Measurements from ENCODE around the gene TRIM4. TPM values are rescaled to one million over a fixed set of nuclear protein-coding genes. Genes with fewer than 3 reads are reported as not detected.

TRIM4 gene
- total and polyA plus RNA-seq, 2 donors (not counting 3 experiments of a cell fraction or from before 2014, with no cell fraction given) = 13.0 to 22.1 TPM

DNA sequence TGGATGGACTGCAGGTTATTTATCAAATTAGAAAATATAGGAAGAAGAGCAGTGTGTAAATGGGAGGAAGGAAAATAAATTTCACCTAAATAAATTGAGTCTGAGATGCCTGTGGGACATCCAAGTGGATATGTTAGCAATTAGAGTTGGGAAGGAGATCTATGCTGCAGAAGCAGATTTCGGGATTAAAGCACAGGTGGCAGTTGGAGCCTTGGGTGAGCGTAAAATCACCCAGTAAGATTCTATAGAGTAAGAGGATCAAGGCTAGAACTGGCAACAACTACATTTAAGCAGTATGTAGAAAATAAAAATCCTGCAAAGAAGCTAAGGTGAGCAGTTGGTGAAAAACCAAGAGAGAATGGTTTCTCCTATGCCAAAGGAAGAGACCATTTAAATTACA, 8.4 kb downstream of the TRIM4 start:
- Histone ChIP-seq H4K20me1 (replicated peaks; ENCODE audit: control insufficient read depth, extremely low read depth, insufficient read depth, low read length) (peaks cover 3% of the 10 kb centered on the region), H3K4me3 (replicated peaks in 1 of 3; ENCODE audit: insufficient read depth in 1 of 3, low read depth in 1 of 3, low read length in 3 of 3) (no peak overlapping the region), H3K4me2 (ENCODE audit: insufficient read depth, low read length) (no peak overlapping the region), H3K36me3 (ENCODE audit: control insufficient read depth in 2 of 2, extremely low read depth in 1 of 2, insufficient read depth in 2 of 2, low read length in 2 of 2) (peaks cover 15 to 16% of the 10 kb centered on the region in 2 experiments), H3K9me1 (replicated peaks; ENCODE audit: control insufficient read depth, extremely low read depth, insufficient read depth, low read length) (no peaks in the 10 kb centered on the region), H2AFZ (ENCODE audit: low read depth, low read length) (no peak overlapping the region), H3K27ac (ENCODE audit: insufficient read depth, low read depth, low read length) (no peak overlapping the region), H3K27me3 (ENCODE audit: control insufficient read depth in 2 of 2, insufficient read depth in 2 of 2, low read length in 2 of 2) (no peaks in the 10 kb centered on the region), H3K9ac (replicated peaks; ENCODE audit: extremely low read depth, insufficient read depth, low read length) (no peak overlapping the region), H3K4me1 (ENCODE audit: control insufficient read depth, extremely low read depth, insufficient read depth, low read length) (no peaks in the 10 kb centered on the region), H3K9me3 (replicated peaks; ENCODE audit: control insufficient read depth, insufficient read depth, low read length) (no peaks in the 10 kb centered on the region), H3K79me2 (ENCODE audit: control insufficient read depth, insufficient read depth, low read length) (peaks cover 36% of the 10 kb centered on the region)
- ChIA-PET CTCF (interaction anchor here (1.3 kb wide), 1 partner anchor 12 kb away, joined by 3 read pairs; no protein-coding TSS in a partner anchor), POLR2A (no interaction called here)
- BruUV-seq (replicated peaks) = no TSS peak
- intact Hi-C loops (cut with micrococcal nuclease) = loop anchor here (10.0 kb wide), 1 partner anchor 174 kb away; the partner anchor contains the start of genes COPS6 and ZNF3
- TF ChIP-seq, protein P1, sequence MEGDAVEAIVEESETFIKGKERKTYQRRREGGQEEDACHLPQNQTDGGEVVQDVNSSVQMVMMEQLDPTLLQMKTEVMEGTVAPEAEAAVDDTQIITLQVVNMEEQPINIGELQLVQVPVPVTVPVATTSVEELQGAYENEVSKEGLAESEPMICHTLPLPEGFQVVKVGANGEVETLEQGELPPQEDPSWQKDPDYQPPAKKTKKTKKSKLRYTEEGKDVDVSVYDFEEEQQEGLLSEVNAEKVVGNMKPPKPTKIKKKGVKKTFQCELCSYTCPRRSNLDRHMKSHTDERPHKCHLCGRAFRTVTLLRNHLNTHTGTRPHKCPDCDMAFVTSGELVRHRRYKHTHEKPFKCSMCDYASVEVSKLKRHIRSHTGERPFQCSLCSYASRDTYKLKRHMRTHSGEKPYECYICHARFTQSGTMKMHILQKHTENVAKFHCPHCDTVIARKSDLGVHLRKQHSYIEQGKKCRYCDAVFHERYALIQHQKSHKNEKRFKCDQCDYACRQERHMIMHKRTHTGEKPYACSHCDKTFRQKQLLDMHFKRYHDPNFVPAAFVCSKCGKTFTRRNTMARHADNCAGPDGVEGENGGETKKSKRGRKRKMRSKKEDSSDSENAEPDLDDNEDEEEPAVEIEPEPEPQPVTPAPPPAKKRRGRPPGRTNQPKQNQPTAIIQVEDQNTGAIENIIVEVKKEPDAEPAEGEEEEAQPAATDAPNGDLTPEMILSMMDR (IDR thresholded peaks at IDR 0.05; ENCODE audit: extremely low read depth in 1 of 2, insufficient read depth in 1 of 2, low read depth in 1 of 2, low read length in 2 of 2) = no peak
- no peak for TF ChIP-seq MYC (IDR thresholded peaks at IDR 0.05; ENCODE audit: low read depth, low read length)
- TF ChIP-seq POLR2A (IDR thresholded peaks at IDR 0.05; ENCODE audit: low read depth, low read length) = no peak
- FAIRE-seq = no peak
- dilution Hi-C loops (cut with MboI; ENCODE audit: extremely low pct_ligation_motif_present, low sequenced_read_pairs) = no loop called here
- DNase-seq (ENCODE audit: low read depth, low spot score) = no peak

DNA sequence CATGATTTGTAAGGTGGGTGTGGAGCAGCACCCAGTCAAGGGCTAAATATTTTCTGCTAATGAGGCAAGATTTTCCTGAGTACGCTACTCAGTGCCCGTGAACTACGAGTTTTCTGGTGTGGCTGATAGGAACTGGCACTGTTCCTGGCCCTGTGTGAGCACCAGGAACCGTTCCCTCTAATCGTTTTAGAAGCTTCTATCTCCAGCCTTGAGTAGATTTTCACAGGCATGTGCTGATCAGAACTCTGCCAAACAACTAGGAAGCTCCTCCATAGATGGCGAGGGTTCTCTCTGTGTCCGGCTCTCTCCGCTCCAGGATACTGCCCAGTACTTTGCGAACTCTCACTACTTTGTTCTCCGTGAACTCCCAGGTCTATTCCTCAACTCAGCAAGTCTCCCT, 17.7 kb downstream of the TRIM4 start:
- Histone ChIP-seq H4K20me1 (replicated peaks; ENCODE audit: control insufficient read depth, extremely low read depth, insufficient read depth, low read length) (no peaks in the 10 kb centered on the region), H3K9me3 (replicated peaks; ENCODE audit: control insufficient read depth, insufficient read depth, low read length) (no peaks in the 10 kb centered on the region), H3K79me2 (ENCODE audit: control insufficient read depth, insufficient read depth, low read length) (no peaks in the 10 kb centered on the region), H3K4me3 (replicated peaks in 1 of 3; ENCODE audit: insufficient read depth in 1 of 3, low read depth in 1 of 3, low read length in 3 of 3) (no peak overlapping the region), H3K4me1 (ENCODE audit: control insufficient read depth, extremely low read depth, insufficient read depth, low read length) (no peaks in the 10 kb centered on the region), H3K9me1 (replicated peaks; ENCODE audit: control insufficient read depth, extremely low read depth, insufficient read depth, low read length) (no peaks in the 10 kb centered on the region), H3K4me2 (ENCODE audit: insufficient read depth, low read length) (no peak overlapping the region), H3K27me3 (ENCODE audit: control insufficient read depth in 2 of 2, insufficient read depth in 2 of 2, low read length in 2 of 2) (no peaks in the 10 kb centered on the region), H3K9ac (replicated peaks; ENCODE audit: extremely low read depth, insufficient read depth, low read length) (no peak overlapping the region), H2AFZ (ENCODE audit: low read depth, low read length) (no peak overlapping the region), H3K36me3 (ENCODE audit: control insufficient read depth in 2 of 2, extremely low read depth in 1 of 2, insufficient read depth in 2 of 2, low read length in 2 of 2) (peaks cover 12 to 13% of the 10 kb centered on the region in 2 experiments), H3K27ac (ENCODE audit: insufficient read depth, low read depth, low read length) (no peak overlapping the region)
- dilution Hi-C loops (cut with MboI; ENCODE audit: extremely low pct_ligation_motif_present, low sequenced_read_pairs) (no loop called here), intact Hi-C loops (cut with micrococcal nuclease) (no loop called here)
- ChIA-PET POLR2A (interaction anchor here (0.7 kb wide), 1 partner anchor 378 kb away, joined by 3 read pairs; no protein-coding TSS in a partner anchor), CTCF (no interaction called here)
- TF ChIP-seq, protein P2, sequence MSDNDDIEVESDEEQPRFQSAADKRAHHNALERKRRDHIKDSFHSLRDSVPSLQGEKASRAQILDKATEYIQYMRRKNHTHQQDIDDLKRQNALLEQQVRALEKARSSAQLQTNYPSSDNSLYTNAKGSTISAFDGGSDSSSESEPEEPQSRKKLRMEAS (IDR thresholded peaks at IDR 0.05; ENCODE audit: insufficient read depth, insufficient read length) = no peak
- TF ChIP-seq EZH2 (IDR thresholded peaks at IDR 0.05; ENCODE audit: borderline replicate concordance, low read depth, low read length, severe bottlenecking) (no peak), POLR2A (IDR thresholded peaks at IDR 0.05; ENCODE audit: low read depth, low read length) (no peak), GATA2 (IDR thresholded peaks at IDR 0.05; ENCODE audit: insufficient read depth, insufficient read length, low read depth, low read length) (no peak), FOS (IDR thresholded peaks at IDR 0.05; ENCODE audit: borderline replicate concordance, insufficient read depth, low read length) (no peak), JUN (IDR thresholded peaks at IDR 0.05; ENCODE audit: borderline replicate concordance, insufficient read depth, insufficient read length, low read depth) (no peak), MYC (IDR thresholded peaks at IDR 0.05; ENCODE audit: low read depth, low read length) (no peak), POLR2AphosphoS5 (IDR thresholded peaks at IDR 0.05; ENCODE audit: insufficient read depth, low read depth, low read length) (no peak)
- TF ChIP-seq, protein P1 (IDR thresholded peaks at IDR 0.05; ENCODE audit: extremely low read depth in 1 of 2, insufficient read depth in 1 of 2, low read depth in 1 of 2, low read length in 2 of 2) = no peak
- no TSS peak for BruUV-seq (replicated peaks)
- DNase-seq (ENCODE audit: low read depth, low spot score) (no peak), FAIRE-seq (no peak)
